Hematopoietic multipotent progenitor cell (in vitro differentiated cells): ENCODE results near the gene NDST3. TPM values are rescaled to one million over a fixed set of nuclear protein-coding genes. Genes with fewer than 3 reads are reported as not detected.

Experiments used
- DNase-seq, 3 donors: peaks; one replicate each; pipeline ENCODE4 v3.0.0-alpha.2; 2011 to 2015; ENCODE audit warnings: low read depth in 2 of 3, low spot score in 2 of 3
- total RNA-seq: library from RNA; depleted of rRNA; stranded (reverse); fragments of >200 nt; gene quantifications from one replicate; pipeline ENCODE4 v1.2.3, GENCODE V29; 2012

Gene NDST3
- total RNA-seq, 1 donor, result 0.27 TPM

GRCh38 chr4:118076958-118077766 is 42.9 kb downstream of the NDST3 start:
- DNase-seq, result peak in 2 of 3 donors; percentile 6 to 54

- DNase-seq, result no peak
These were observed 43.5 kb downstream of the NDST3 start for GRCh38 chr4:118077767-118078105.

- no peak for DNase-seq
These were observed 47.1 kb downstream of the NDST3 start for GRCh38 chr4:118081434-118081833.

DNA sequence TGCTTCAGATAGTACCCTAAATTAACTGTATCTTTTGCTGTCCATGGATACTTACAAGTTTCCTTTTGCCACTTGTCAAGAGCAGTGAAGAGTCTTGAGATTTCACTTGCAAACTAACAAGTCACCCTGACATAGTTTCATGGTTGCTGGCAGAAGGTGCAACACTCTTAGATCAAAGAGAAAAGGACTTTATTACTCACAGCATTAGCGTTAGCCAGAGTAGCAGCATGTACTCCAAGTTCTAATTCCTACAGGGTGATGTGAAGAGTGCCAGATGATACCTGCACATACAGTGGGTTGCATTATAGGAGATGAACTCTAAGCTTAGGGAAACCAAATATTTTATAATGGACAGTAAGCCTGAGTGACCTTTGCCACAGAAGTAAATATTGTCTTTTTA is 47.9 kb downstream of the NDST3 start:
- DNase-seq, result no peak

DNA sequence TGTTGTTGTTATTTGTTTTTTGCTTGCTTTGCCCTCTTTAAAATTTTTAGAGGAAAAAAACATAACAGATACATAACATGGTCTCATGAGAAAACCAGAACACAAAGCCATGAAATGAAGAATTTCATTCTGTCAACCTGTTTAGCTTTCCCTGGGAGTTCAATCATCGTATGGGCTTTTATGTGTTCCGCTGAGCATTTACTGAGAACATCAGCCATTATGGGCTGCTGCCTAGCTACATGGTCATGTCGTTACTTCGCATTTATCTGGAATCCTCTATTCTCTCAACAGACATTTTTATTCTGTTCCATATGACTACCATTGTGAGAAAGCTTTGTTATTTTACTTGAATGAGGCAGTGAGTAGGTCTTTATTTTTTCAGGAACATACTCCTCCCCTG is 51.4 kb downstream of the NDST3 start:
- DNase-seq, result no peak

GRCh38 chr4:118086344-118086743 is 52.1 kb downstream of the NDST3 start:
- no peak for DNase-seq

- no peak for DNase-seq
These were observed 53.1 kb downstream of the NDST3 start for GRCh38 chr4:118087366-118087765.

GRCh38 chr4:118099106-118099505 is 64.8 kb downstream of the NDST3 start:
- no peak for DNase-seq

DNA sequence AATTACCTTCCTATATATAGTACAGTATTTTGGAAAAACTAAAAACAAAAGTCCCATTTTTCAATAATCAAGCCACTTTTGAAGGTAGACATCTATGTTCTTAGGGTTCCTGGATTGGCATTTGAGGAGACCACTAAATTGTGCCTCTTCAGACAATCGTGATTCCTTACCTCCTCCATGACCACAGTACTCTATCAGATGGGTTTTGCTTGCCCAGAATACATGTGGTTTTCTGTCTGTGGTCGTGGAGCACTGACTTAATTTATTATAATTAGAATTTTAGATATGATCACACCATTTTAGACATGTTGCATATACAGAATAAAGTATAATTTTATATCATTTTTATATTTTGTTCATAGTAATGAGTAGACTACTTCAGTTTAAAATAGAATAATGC is 67.9 kb downstream of the NDST3 start:
- no peak for DNase-seq

GRCh38 chr4:118112117-118113046 is 78.1 kb downstream of the NDST3 start:
- no peak for DNase-seq

GRCh38 chr4:118113220-118113619 is 78.9 kb downstream of the NDST3 start:
- peak in 1 of 3 donors; percentile 28 for DNase-seq

DNA sequence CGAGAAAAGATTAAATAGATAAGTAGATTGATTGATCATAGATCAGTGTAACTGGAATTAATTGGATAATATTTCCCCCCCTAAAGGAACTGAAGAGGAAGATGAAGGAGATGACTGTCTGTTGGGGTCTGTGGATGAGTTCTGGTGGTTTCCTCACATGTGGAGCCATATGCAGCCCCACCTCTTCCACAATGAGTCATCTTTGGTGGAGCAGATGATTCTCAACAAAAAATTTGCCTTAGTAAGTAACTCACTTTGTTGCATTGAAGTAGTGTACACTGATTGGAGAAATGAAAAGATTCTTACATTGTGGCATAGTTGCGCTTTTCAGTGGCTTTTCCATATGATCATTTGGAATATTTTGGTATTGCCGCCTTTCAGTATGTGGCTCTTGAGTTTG is 80.4 kb downstream of the NDST3 start:
- no peak for DNase-seq

- no peak for DNase-seq
These were observed 86.0 kb downstream of the NDST3 start for GRCh38 chr4:118120120-118120760.

- no peak for DNase-seq
These were observed 90.7 kb downstream of the NDST3 start for GRCh38 chr4:118124997-118125396.

- no peak for DNase-seq
These were observed 105.0 kb downstream of the NDST3 start for GRCh38 chr4:118139241-118139640.

DNA sequence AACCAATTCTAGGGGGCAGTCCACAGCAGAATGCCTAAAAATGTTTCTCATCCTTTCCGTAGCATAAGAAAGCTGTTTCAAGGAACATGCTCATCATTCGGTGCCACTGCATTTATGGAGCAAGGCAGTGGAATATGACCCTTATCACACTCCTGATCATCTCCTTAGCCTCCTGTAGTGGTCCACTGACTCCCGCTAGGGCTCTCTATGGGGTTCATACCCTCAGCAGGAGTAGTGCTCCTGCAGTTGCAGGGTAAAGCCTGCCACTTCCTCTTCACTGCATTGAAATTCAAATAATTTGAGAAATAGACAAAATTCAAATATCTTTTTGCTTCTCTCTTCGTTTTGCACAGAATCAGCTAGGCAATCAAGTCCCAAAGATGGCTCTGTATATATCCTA is 107.0 kb downstream of the NDST3 start:
- DNase-seq, result no peak

DNA sequence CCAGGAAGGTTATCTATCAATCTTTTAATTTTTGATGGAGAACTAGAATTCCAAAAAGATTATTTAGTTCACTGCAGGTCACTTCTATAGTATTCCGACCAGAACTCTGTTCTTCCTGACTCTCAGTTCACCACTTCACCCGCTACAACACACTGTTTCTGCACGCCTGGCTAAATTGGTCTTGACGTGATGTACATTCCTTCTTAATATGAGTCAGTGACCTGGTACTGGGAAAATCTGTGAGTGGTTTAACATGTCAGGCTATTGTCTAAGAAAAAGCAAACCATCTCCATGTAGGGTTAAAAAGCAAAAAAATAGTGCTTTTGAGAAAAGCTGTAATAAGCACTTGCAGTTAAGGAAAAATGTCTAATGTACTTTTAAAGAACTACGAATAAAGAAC is 120.4 kb downstream of the NDST3 start:
- no peak for DNase-seq

DNA sequence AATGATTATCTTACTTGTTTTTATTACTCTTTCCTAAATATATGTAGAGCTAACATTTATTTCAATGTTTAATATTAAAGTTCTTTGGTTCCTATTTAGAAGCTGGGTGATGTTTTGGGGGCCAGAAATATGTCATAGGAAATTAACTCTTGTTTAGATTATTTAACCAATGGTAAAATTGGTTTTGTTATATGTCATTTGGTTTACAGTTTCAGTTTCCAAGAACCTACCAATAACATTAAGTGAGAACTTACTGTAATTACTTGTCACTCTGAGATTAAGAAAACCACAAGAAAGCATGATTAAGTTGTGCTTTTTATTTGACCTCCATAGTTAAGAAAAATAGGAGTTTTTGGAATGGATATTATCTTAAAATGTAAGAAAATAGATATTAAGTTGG is 121.2 kb downstream of the NDST3 start:
- no peak for DNase-seq

- DNase-seq, result no peak
These were observed 124.6 kb downstream of the NDST3 start for GRCh38 chr4:118158763-118159375.

DNA sequence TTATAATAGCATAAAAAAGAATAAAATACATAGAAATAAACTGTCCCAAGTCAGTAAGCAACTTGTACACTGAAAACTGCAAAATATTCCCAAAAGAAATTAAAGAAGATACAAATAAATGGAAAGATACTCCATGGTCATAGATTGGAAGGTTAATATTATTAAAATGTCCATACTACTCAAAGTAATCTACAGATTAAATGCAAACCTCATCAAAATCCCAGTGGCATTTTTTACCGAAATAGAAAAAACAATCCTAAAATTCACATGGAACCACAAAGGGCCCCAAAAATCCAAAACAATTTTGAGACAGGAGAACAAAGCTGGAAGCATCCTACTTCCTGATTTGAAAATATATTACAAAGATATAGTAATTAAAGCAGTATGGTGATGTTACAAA is 133.0 kb downstream of the NDST3 start:
- DNase-seq, result no peak

DNA sequence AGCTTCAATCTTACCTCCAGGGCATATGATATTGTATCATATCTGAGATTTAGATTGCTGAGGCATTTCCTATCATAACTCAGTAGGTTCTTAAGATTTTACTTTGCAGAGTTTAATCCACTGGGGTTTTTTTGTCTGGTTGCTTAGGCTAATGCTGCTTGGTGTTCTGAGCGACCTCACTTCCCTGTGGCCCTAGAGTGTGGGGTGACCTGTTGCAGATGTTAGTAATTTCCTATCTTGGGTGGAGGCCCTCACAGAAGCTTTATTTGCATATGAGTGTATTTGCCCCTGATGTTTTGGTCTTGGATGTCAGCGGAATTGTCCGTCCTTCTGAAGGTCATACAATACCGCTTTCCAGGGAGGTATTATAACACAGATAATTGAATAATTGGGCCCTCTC is 137.1 kb downstream of the NDST3 start:
- DNase-seq, result no peak
